GM18505 (cell line): ENCODE measurements around the gene ATP6V1F.

Source experiments
- ATAC-seq: cut with Tn5 transposase; IDR thresholded peaks from one replicate; pipeline ENCODE4 v1.9.1; 2021; ENCODE audit not compliant: unreplicated experiment
- POLR2A ChIP-seq: IDR thresholded peaks from 4 replicates; pipeline ENCODE4 v1.6.1; 2011; ENCODE audit warnings: borderline replicate concordance; ENCODE audit not compliant: insufficient read depth, insufficient read length; ENCODE audit errors: extremely low read depth

ATP6V1F gene

DNA sequence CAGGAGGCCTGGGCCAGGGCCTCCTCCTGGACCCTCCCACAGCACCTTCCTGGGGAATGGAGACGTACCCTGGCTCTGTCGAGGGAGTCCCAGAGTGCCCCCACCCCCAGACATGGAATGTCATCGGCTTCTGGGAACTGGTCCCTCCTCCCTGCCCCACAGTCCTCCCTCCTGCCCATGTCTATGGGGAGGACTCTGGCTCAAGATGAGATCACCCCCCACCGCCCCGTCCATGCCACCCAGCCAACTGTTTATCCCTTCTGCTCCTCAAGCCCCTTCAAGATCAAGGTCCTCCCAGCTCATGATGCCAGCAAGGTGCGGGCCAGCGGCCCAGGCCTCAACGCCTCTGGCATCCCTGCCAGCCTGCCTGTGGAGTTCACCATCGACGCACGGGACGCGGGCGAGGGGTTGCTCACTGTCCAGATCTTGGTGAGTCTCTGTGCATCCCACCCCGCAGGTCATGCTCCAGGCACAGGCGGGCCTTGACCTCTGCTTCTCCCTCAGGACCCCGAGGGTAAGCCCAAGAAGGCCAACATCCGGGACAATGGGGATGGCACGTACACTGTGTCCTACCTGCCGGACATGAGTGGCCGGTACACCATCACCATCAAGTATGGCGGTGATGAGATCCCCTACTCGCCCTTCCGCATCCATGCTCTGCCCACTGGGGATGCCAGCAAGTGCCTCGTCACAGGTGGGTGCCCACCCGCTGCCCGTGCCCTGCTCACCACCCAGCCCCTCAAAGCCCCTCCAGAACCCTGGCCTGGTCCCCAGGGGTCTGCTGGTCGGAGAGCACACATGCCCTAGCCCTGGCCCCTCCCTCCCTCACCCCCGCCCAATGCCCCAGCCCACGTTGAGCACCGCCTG lies 14.1 kb upstream of the ATP6V1F start:
- TF ChIP-seq POLR2A: no peak
- no peak for ATAC-seq

DNA sequence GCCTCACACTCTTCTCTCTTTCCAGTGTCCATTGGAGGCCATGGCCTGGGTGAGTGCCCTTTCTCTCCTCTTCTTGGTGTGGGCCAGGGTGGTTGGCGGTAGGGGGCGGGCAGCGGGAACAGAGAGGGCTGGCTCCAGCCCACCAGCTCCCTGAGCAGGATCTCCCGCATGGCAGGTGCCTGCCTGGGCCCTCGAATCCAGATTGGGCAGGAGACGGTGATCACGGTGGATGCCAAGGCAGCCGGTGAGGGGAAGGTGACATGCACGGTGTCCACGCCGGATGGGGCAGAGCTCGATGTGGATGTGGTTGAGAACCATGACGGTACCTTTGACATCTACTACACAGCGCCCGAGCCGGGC lies 13.5 kb upstream of the ATP6V1F start:
- TF ChIP-seq POLR2A: no peak
- no peak for ATAC-seq

DNA sequence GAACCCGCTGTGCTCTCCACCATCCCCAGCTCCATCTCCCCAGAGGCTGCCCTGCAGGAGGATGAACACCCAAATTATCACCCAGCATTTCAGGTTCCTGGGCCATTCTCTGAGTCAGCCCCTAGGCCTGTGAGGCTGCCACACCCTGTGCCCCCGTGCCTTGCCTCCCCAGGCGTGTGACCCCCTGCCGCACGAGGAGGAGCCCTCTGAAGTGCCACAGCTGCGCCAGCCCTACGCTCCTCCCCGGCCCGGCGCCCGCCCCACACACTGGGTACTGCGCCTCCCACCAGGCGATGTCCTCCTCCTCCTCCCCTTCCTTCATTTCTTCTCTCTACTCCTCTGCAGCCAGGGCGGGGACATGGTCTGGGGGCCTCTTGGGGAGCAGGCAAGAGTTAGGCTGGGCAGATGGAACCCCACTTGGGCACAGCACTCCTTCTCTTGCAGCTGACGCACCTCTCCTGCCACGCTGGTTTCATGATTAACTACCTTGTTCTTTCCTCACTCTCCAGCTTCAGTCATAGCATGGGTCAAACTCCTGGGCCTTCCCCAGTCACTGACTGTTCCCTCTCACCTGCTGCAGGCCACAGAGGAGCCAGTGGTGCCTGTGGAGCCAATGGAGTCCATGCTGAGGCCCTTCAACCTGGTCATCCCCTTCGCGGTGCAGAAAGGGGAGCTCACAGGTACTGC lies 12.7 kb upstream of the ATP6V1F start:
- no peak for TF ChIP-seq POLR2A
- ATAC-seq: no peak

DNA sequence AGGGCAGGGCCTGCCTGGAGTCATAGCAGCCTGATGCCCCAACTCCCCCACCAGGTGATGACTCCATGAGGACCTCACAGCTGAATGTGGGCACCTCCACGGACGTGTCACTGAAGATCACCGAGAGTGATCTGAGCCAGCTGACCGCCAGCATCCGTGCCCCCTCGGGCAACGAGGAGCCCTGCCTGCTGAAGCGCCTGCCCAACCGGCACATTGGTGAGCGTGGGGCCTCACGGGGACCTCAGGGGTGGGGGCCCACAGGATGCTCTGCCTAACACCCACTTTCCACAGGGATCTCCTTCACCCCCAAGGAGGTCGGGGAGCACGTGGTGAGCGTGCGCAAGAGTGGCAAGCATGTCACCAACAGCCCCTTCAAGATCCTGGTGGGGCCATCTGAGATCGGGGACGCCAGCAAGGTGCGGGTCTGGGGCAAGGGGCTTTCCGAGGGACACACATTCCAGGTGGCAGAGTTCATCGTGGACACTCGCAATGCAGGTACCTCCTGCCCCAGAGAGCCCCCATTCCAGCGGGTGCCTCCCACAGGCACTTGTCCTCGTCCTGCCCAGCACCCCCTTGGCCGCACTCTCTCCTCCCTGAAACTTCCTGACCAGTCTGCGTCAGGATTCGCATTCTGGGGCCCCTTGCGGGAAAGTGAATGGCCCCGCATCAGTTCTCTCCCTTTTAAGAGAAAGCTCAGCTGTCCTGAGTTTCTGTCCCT lies 10.0 kb upstream of the ATP6V1F start:
- ATAC-seq: no peak
- no peak for TF ChIP-seq POLR2A

DNA sequence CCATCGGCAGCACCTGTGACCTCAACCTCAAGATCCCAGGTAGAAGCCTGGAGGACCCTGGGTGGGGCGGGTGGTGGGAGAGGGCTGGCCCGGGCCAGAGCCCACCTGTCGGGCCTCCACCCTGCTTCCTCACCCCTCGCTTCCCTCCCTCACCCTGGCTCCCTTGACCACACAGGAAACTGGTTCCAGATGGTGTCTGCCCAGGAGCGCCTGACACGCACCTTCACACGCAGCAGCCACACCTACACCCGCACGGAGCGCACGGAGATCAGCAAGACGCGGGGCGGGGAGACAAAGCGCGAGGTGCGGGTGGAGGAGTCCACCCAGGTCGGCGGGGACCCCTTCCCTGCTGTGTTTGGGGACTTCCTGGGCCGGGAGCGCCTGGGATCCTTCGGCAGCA lies 8.9 kb upstream of the ATP6V1F start:
- ATAC-seq: no peak
- no peak for TF ChIP-seq POLR2A

DNA sequence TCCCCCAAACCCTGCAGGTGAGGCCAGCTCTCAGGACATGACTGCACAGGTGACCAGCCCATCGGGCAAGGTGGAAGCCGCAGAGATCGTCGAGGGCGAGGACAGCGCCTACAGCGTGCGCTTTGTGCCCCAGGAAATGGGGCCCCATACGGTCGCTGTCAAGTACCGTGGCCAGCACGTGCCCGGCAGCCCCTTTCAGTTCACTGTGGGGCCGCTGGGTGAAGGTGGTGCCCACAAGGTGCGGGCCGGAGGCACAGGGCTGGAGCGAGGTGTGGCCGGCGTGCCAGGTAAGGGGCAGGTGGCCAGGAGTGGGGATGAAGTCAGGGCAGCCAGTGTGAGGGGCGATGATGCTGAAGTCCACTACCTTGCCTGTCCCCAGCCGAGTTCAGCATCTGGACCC lies 8.3 kb upstream of the ATP6V1F start:
- no peak for ATAC-seq
- TF ChIP-seq POLR2A: no peak

DNA sequence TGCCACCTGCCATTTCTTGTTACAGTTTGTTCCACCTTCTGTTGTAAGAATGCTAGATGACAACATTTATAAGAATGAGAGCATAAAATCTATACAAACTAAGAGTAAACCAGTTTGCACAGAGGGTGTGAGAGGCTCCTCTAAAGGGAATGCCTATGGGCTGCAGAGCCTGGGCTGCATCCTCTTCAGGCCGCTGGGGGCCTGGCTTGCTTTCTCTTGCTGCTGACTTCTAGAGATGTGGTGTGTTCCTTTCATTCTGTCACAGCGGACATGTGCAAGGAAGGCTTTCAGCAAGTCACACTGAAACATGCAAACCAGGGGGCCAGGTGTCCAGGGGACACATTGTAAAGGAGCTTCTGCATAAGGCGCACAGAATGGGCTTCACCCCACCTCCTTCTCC lies 7.1 kb upstream of the ATP6V1F start:
- ATAC-seq: no peak

DNA sequence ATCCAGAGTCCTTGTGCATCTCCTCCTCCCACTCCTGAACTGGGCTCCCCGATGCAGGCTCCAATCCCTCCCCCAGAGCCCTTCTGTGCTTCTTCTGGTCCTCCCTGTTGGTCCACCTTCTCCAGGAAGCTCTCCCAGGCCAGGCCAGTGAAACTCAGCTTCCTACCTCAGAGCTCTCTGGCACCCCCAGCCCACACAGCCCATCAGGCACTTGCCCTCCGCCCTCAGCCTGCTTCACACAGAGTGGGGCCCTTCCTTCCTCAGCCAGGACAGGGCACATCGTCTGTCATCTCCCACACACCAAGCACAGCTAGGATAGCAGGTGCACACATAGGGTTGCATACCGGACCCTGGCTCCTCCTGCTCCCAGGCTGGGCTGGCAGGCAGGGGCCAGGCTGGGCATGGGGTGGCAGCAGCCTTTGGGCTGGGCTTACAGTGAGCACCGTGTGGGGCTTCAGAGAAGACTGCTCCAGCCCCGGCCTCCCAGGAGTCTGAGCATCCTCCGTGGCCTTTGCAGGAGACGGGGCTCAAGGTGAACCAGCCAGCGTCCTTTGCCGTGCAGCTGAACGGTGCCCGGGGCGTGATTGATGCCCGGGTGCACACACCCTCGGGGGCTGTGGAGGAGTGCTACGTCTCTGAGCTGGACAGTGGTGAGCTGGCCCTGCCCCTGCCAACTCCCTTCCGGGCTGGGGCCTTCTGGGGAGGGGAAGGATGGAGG lies 6.5 kb upstream of the ATP6V1F start:
- ATAC-seq: no peak
- TF ChIP-seq POLR2A: no peak

More for the DNA sequence above, 7.1 kb upstream of the ATP6V1F start:
- TF ChIP-seq POLR2A: no peak

DNA sequence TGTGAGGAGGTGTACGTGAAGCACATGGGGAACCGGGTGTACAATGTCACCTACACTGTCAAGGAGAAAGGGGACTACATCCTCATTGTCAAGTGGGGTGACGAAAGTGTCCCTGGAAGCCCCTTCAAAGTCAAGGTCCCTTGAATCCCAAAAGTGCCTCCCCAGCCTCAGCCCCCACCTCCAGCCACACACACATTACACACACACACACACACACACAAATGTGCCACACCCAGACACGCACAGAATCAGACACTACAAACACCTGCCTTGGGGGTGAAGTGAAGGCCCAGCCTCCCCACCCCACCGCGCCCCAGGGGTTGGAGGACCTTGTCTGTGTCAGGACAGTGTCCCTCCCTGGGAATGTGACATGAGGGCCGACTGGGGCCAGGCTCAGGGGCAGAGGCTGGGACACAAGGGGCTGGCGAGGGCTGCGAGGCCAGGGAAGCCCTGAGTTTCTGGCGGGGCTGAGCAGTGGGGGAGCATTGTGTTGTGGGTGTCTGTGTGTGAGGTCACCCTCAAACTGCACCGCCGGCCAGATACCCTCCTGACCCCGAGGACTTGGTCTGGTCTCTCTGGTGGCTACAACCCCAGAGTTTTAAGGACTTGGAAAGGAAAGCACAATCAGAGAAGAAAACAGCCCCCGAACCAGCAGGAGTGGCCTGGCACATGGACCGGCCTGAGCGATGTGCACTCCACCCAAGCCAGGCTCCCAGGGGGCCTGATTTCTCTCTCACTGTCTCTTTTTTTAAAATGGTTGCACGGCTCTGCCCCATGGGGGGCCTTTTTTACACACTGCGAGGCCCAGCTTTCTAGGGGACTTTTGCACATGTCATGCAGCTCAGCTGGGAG lies 4.0 kb upstream of the ATP6V1F start:
- ATAC-seq: no peak

DNA sequence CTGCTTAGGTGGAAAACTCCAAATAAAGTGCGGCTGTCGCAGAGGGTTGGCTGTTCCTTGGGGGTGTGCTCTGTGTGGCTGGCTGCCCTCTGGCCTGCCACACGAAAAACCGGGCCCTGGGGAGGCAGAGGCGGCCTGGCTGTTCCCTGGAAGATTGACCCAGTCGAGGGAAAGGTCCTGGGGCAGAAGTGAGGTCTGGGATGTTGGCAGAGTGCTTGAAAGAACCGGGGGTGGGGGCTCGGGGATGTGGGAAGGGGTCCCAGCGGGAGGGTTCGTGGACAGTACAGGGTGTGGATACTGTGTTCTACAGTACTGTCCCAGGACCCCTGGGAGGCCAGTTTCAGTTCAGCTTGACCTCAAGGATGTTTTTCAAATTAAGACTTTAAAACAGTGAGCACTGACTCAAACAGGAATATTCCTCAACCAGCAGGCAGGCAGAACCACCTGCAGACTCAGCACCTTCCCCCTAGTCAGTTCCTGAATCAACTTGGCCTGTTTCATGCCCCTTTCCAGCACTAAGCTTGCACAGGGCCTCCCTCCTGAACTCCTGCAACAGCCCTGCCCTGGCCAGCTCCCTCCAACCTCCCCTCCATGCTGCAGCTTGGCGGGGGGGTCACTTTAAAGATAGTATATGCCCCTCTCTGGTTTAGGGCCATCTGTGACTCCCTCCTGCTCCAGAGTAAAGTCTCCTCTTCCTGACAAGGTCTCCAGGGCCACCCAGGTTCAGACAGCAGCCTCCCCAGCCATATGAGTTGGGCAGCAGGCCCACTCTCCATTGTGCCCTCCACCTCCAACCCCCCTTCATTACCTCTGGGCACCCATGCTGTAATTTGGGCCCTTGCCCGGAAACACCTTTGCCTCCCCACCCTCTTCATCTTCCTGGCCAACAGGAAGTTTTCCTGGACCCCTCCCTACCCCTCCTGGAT lies 3.2 kb upstream of the ATP6V1F start:
- TF ChIP-seq POLR2A: no peak
- no peak for ATAC-seq

More for the DNA sequence above, 4.0 kb upstream of the ATP6V1F start:
- no peak for TF ChIP-seq POLR2A
